Muscle layer of duodenum (tissue), 2 donors: ENCODE data around the gene PIK3R3.

Source experiments
- H3K27ac ChIP-seq: one replicate; pipeline ENCODE4 v1.7.0; 2013; ENCODE audit warnings: mild to moderate bottlenecking, low read length
- H3K27me3 ChIP-seq: one replicate; pipeline ENCODE4 v1.7.0; 2013; ENCODE audit warnings: low read depth, mild to moderate bottlenecking, control low read depth, low read length
- H3K36me3 ChIP-seq, 2 donors: one replicate each; pipeline ENCODE4 v1.7.0; 2013; ENCODE audit warnings: low read length in 2 of 2, control low read depth in 1 of 2, mild to moderate bottlenecking in 1 of 2; ENCODE audit not compliant: insufficient read depth in 2 of 2, control insufficient read depth in 1 of 2
- H3K4me1 ChIP-seq, 2 donors: one replicate each; pipeline ENCODE4 v1.7.0; 2013; ENCODE audit warnings: low read length in 2 of 2, mild to moderate bottlenecking in 2 of 2, control low read depth in 1 of 2, moderate library complexity in 1 of 2; ENCODE audit not compliant: insufficient read depth in 2 of 2, control insufficient read depth in 1 of 2
- H3K4me3 ChIP-seq, 2 donors: one replicate each; pipeline ENCODE4 v1.7.0; 2013; ENCODE audit warnings: low read length in 2 of 2, low read depth in 1 of 2, mild to moderate bottlenecking in 1 of 2
- H3K9me3 ChIP-seq, 2 donors: one replicate each; pipeline ENCODE4 v1.7.0; 2013; ENCODE audit warnings: low read length in 2 of 2, control low read depth in 1 of 2, mild to moderate bottlenecking in 1 of 2; ENCODE audit not compliant: control insufficient read depth in 1 of 2
- donor health status: healthy.

PIK3R3 gene

DNA sequence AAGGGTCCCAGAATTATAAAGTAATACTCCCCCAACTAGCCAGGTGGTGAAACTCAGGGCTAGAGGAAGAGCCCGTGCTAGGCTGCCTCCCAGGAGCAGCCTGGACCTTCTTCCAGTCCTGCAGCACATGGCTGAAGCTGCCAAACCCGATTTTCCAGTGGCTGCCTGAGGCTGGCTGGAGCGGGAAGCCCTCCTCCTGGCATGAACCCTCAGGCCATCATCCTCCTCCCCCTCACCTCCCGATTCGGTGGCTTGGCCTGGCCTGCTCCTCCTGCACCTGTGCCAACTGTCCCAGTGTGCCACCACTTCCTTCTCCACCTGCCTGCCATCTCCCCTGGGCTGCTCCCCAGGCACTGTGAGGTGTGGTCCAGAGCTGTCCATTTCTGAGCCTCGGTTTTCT, 39.4 kb upstream of the PIK3R3 start:
- H3K36me3 ChIP-seq, result no peaks in the 10 kb centered on the region
- H3K27me3 ChIP-seq, result no peaks in the 10 kb centered on the region
- H3K27ac ChIP-seq, result no peak overlapping the region
- H3K4me3 ChIP-seq, result no peak overlapping the region
- no peaks in the 10 kb centered on the region for H3K9me3 ChIP-seq
- peaks cover 13 to 31% of the 10 kb centered on the region in 2 donors for H3K4me1 ChIP-seq

DNA sequence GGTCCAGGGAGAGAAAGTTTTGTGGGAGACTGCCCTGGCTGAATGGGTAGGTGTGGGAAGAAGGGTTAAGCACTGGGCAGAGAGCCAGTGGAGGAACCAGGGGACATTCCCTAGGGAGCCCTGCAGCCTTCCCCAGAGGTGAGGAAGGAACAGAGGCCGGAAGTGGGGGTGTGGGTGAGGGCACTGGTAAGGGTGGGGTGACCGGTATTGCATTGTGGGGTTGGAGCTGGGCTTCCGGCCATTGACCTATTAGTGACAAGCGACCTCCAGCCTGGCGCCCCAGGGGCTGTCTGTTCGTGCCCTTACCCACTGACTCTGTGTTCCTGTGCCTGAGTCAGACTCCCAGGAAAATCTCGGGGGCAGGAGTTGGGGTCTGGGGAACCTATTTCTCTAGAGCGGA, 38.9 kb upstream of the PIK3R3 start:
- H3K36me3 ChIP-seq, result no peaks in the 10 kb centered on the region
- H3K4me3 ChIP-seq, result no peak overlapping the region
- peaks cover 13 to 33% of the 10 kb centered on the region in 2 donors for H3K4me1 ChIP-seq
- H3K27ac ChIP-seq, result no peak overlapping the region
- H3K9me3 ChIP-seq, result no peaks in the 10 kb centered on the region
- H3K27me3 ChIP-seq, result no peaks in the 10 kb centered on the region

DNA sequence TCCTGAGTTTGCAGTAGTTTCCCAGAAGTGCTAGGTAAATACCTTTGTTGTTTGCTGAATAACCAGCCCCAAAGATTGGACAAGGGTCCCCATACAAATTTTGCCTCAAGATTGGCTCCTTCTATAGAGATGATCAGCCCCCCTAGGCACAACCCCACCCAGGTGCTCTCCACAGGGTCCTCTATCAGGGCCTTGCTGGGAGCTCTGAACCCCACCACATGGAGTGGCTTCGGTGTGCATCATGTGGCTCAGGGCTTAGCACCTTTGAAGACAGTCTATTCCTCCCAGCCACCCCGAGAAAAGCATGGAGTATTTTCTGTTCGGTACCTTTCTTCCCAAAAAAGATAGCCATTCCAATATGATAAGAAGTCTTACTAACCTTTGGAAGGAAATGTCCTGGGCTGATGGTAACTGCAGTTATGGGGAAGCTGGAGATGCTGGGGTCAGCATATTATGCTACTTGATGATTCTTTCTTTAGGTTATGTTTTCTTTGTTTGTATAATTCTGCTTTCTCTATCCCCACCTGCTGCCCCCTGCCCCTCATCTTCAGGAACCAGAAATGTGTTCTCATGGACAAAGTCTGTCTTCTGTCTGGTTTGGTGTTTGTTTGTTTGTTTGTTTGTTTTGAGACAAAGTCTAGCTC, 37.5 kb upstream of the PIK3R3 start:
- no peak overlapping the region for H3K4me3 ChIP-seq
- no peaks in the 10 kb centered on the region for H3K36me3 ChIP-seq
- H3K9me3 ChIP-seq, result no peaks in the 10 kb centered on the region
- peaks cover 13 to 31% of the 10 kb centered on the region in 2 donors for H3K4me1 ChIP-seq
- no peak overlapping the region for H3K27ac ChIP-seq
- H3K27me3 ChIP-seq, result no peaks in the 10 kb centered on the region

DNA sequence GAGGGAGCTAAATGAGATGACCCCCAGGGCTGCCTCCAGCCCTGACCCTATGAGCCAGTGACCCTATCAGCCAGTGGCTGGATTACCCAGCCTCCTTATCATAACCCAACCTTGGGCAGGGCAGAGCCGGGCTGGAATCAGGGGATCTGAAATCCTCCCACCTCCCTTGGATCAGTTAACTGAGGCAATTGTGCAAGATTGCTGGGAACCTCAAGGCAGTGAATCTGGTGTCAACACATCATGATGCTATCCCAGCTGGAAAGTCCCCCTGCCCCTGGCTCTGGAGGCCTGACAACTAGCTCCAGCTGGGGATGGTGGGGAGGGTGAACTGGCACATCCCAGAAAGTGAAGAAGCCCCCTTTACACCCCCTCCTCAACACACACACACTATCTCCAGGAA, 36.0 kb upstream of the PIK3R3 start:
- Histone ChIP-seq H3K27ac (no peak overlapping the region), H3K36me3 (no peaks in the 10 kb centered on the region), H3K4me1 (peaks cover 4 to 17% of the 10 kb centered on the region in 2 donors), H3K4me3 (no peak overlapping the region), H3K9me3 (no peaks in the 10 kb centered on the region), H3K27me3 (no peaks in the 10 kb centered on the region)

DNA sequence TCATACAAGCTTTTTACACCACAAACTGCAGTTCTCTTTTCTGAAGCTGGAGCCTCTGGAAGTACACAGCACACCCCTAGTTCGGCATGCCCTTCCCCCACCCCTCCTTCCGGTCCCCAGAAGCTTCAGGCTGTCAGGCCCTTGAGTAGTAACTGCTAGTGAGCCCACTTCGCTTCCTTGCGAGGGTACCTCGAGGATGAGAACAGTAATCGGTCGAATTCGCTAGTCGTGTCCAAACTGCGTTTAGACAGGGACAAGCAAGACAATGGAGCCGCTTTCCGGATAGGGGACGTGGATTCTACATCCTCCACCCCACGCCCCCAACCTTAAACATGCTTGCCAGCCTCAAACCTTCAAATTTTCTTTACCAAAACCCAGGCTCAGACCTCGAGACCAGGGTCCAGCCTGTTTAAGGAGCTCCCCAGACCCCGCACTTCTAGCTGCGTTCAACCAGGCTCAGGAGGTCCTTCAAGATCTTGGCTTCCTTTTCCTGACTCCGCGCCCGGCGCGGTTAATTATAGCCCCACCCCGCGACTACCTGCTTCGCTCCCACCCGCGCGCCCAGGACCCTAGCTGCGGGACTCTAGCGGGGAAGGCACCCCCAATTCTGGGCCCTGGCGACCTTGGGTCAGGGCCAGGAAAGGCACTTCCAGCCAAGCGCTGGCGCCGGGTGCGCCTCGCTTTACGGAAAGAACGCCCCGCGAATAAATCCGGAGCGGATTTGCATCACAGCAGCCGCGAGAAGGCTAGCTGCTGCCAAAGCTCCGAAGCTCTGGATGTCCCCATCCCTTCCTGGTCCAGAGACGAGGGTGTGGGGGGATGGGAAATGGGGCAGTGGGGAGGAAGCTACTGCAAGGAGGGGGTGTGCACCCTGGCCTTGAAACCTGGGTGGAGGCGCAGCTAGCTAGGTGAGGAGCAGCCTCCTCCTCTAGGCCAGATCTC, 34.4 kb upstream of the PIK3R3 start:
- H3K27ac ChIP-seq, result peak overlapping the region; percentile 10
- H3K27me3 ChIP-seq, result no peaks in the 10 kb centered on the region
- H3K4me3 ChIP-seq, result peak overlapping the region; percentile 52 to 65
- no peaks in the 10 kb centered on the region for H3K9me3 ChIP-seq
- peaks cover 0 to 9% of the 10 kb centered on the region in 2 donors for H3K4me1 ChIP-seq
- H3K36me3 ChIP-seq, result no peaks in the 10 kb centered on the region

DNA sequence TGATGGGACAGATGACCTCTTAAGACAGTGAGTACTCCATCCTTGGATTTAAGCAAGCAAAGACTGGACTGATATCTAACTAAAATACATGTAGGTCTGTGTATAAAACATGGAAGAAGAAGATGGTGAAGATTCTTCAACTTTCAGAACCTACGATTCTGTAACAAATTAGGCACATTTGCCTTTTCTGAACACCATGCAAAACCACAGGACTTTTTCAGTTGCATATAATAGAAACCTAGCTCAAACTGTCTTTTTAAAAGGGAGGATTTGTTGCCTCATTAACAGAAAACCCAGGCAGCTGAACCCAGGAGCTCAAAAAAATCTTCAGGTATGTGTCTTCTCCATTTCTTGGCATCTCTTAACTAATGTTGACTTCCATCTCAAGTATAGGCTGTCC, 27.8 kb upstream of the PIK3R3 start:
- Histone ChIP-seq H3K4me1 (no peaks in the 10 kb centered on the region), H3K36me3 (no peaks in the 10 kb centered on the region), H3K27me3 (no peaks in the 10 kb centered on the region), H3K9me3 (no peaks in the 10 kb centered on the region), H3K4me3 (no peak overlapping the region), H3K27ac (no peak overlapping the region)

DNA sequence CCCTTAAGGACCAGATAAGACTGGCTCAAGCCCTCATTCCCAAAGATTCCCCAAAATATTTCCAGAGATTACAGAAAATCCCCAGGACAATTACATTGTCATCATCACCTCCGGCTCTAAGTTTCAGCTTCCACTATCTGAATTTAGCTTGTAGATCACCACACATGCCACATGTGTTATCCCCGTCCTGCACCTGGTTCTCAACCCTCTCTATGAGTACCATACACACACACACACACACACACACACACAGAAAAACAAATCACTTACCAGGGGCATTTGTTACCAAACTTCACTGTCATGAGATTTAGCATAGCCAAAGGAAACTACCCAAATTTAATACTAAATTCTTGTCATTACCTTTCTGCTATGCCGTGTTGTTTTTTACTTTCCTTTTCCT, 27.1 kb upstream of the PIK3R3 start:
- no peaks in the 10 kb centered on the region for H3K27me3 ChIP-seq
- H3K4me1 ChIP-seq, result no peaks in the 10 kb centered on the region
- no peaks in the 10 kb centered on the region for H3K36me3 ChIP-seq
- H3K27ac ChIP-seq, result no peak overlapping the region
- no peaks in the 10 kb centered on the region for H3K9me3 ChIP-seq
- H3K4me3 ChIP-seq, result no peak overlapping the region

DNA sequence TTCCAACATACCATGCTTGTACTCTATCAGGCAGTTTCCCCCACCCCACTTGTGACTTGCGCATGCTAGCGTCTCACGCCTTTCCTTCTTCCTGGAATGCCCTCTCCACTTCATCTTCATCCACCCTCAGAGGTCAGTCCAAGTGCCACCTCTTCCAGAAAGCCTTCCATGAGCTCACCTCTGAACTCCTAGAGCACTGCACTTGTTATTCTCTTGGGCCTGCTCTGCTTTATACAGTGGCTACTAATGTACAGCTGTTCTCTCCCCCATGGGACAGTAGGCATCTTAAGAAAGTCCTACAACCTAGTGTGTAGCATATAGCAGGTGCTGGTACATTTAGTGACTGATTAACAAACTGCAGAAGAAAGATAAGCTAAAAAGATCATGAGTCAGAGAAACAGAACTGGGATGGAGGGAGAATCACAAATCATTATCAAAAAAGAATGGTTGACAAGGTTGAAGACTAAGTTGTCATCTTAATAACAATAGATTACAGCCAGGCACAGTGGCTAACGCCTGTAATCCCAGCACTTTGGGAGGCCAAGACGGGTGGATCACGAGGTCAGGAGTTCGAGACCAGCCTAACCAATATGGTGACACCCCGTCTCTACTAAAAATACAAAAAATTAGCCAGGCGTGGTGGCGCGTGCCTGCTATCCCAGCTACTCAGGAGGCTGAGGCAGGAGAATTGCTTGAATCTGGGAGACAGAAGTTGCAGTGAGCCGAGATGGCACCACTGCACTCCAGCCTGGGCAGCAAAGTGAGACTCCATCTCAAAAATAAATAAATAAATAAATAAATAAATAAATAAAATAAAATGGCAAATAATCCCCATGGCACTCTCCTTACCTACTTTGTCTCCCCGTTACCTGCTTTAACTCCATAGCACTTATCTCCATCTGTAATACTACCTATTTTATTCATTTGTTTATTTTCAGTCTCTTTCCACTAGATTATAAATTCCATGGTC, 26.2 kb upstream of the PIK3R3 start:
- H3K27me3 ChIP-seq, result no peaks in the 10 kb centered on the region
- no peaks in the 10 kb centered on the region for H3K36me3 ChIP-seq
- H3K4me1 ChIP-seq, result no peaks in the 10 kb centered on the region
- no peaks in the 10 kb centered on the region for H3K9me3 ChIP-seq
- no peak overlapping the region for H3K4me3 ChIP-seq
- H3K27ac ChIP-seq, result no peak overlapping the region

DNA sequence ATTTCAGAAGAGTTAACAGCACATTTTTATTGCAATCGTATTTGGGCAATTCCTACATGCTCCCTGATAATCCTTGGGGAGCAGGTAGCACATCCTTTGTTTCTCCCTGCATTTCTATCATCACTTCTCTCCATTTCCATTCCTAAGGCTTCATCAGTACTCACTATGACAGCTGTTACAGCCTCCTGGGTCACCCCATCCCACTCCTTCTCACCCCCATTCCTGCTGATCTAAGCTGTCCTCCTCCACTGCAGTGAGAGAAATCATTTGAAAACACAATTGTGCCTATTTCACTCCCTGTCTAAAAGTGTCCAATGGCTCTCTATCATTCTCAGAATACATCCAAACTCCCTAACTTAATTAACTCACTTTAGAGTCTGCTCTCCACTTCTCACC, 25.5 kb upstream of the PIK3R3 start:
- no peaks in the 10 kb centered on the region for H3K36me3 ChIP-seq
- H3K27ac ChIP-seq, result no peak overlapping the region
- H3K9me3 ChIP-seq, result no peaks in the 10 kb centered on the region
- H3K4me3 ChIP-seq, result no peak overlapping the region
- no peaks in the 10 kb centered on the region for H3K27me3 ChIP-seq
- no peaks in the 10 kb centered on the region for H3K4me1 ChIP-seq

DNA sequence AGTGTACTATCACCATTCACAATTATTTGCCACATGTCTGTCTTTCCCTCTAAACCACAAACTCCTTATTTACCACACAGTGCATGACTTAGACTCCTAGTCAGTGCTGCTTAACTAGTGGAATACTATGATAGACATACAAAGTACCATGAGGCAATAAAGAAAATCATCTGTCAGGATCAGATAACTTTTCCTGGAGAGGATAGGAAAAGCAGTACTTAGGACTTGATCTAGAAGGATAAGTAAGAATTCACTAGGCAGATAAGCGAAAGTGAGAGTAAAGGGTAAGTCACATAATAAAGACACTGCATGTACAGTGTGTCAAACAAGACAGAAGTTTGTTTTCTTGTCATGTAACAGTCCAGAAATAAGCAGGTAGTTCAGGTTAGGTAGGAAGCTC, 21.3 kb upstream of the PIK3R3 start:
- no peaks in the 10 kb centered on the region for H3K36me3 ChIP-seq
- H3K4me1 ChIP-seq, result no peaks in the 10 kb centered on the region
- no peaks in the 10 kb centered on the region for H3K9me3 ChIP-seq
- no peaks in the 10 kb centered on the region for H3K27me3 ChIP-seq
- H3K27ac ChIP-seq, result no peak overlapping the region
- no peak overlapping the region for H3K4me3 ChIP-seq

DNA sequence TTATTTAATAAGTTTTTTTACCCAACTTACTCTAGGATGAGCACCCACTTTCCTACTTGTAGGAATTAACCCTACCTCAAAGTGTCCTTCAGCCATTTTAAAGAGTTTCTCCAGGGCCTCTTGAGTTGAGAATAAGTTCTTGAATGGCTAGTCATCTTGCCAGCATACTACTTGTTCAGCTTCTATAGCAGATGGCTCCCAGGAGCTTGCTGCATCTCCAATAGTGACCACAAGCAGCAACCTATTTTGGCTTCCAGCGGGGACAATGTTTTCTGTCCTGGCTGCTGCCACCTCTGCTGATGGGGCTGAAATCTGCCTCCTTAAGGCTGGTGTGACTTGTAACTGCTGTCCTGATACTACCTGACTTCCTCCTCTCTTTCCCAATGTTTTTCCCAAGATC, 20.8 kb upstream of the PIK3R3 start:
- Histone ChIP-seq H3K27me3 (no peaks in the 10 kb centered on the region), H3K27ac (no peak overlapping the region), H3K4me1 (no peaks in the 10 kb centered on the region), H3K9me3 (no peaks in the 10 kb centered on the region), H3K4me3 (no peak overlapping the region), H3K36me3 (no peaks in the 10 kb centered on the region)
